Stimulated activated effector memory CD8-positive, alpha-beta T cell treated with anti-CD3 and anti-CD28 coated beads, Interleukin-12 subunit alpha, Interleukin-12 subunit beta, amount 100 ng/mL, for 72 hours (primary cell): ENCODE data around the gene NUDCD3.
"Not testable (repeated sequence)": the region's sequence is repeated elsewhere in the genome, so short reads cannot be mapped to it uniquely, and the experiment has no call there.

Experiments used
- ATAC-seq: fragments of 150-1000 bp; cut with Tn5 transposase; 2 replicates; pipeline ENCODE4 v1.10.0; 2021
- DNase-seq, 2 donors: peaks; one replicate each; pipeline ENCODE4 v3.0.0; 2021 to 2022; ENCODE audit warnings: low spot score in 2 of 2
- H3K27ac Mint-ChIP-seq: one replicate; pipeline ENCODE4 v1.8.0; 2022; ENCODE audit warnings: mild to moderate bottlenecking, mixed read lengths
- H3K36me3 Mint-ChIP-seq: one replicate; pipeline ENCODE4 v1.8.0; 2022; ENCODE audit warnings: mild to moderate bottlenecking, mixed read lengths
- H3K4me1 Mint-ChIP-seq: one replicate; pipeline ENCODE4 v1.8.0; 2022; ENCODE audit warnings: mixed read lengths
- H3K4me3 Mint-ChIP-seq: one replicate; pipeline ENCODE4 v1.8.0; 2022; ENCODE audit warnings: mild to moderate bottlenecking, mixed read lengths
- H3K9me3 Mint-ChIP-seq: one replicate; pipeline ENCODE4 v1.8.0; 2022; ENCODE audit warnings: mixed read lengths

NUDCD3 gene

GRCh38 chr7:44451123-44451522, 39.3 kb downstream of the NUDCD3 start:
- ATAC-seq (peak; percentile 39), DNase-seq (no peak)
- Mint-ChIP-seq H3K4me3 (no peak overlapping the region), H3K27ac (no peak overlapping the region), H3K9me3 (no peaks in the 10 kb centered on the region), H3K36me3 (peaks cover 47% of the 10 kb centered on the region), H3K4me1 (peaks cover 48% of the 10 kb centered on the region)

GRCh38 chr7:44449584-44449928, 40.9 kb downstream of the NUDCD3 start:
- no peak for ATAC-seq
- peak overlapping the region; percentile 57 for H3K27ac Mint-ChIP-seq
- no peaks in the 10 kb centered on the region for H3K9me3 Mint-ChIP-seq
- DNase-seq: no peak
- H3K4me1 Mint-ChIP-seq: peaks cover 44% of the 10 kb centered on the region
- peaks cover 55% of the 10 kb centered on the region for H3K36me3 Mint-ChIP-seq
- no peak overlapping the region for H3K4me3 Mint-ChIP-seq

- Mint-ChIP-seq H3K4me3 (no peak overlapping the region), H3K4me1 (peaks cover 42% of the 10 kb centered on the region), H3K27ac (peak overlapping the region; percentile 57), H3K36me3 (peaks cover 52% of the 10 kb centered on the region), H3K9me3 (no peaks in the 10 kb centered on the region)
- ATAC-seq: no peak
- no peak for DNase-seq
Measured at GRCh38 chr7:44448922-44449583, 41.4 kb downstream of the NUDCD3 start.

GRCh38 chr7:44447874-44448425, 42.5 kb downstream of the NUDCD3 start:
- no peak overlapping the region for H3K4me3 Mint-ChIP-seq
- peaks cover 42% of the 10 kb centered on the region for H3K4me1 Mint-ChIP-seq
- H3K27ac Mint-ChIP-seq: no peak overlapping the region
- peaks cover 52% of the 10 kb centered on the region for H3K36me3 Mint-ChIP-seq
- no peak for ATAC-seq
- DNase-seq: no peak
- H3K9me3 Mint-ChIP-seq: no peaks in the 10 kb centered on the region

- Mint-ChIP-seq H3K4me3 (no peak overlapping the region), H3K27ac (no peak overlapping the region), H3K4me1 (peaks cover 46% of the 10 kb centered on the region), H3K9me3 (no peaks in the 10 kb centered on the region), H3K36me3 (peaks cover 55% of the 10 kb centered on the region)
- DNase-seq (no peak), ATAC-seq (no peak)
Measured at GRCh38 chr7:44445986-44446671, 44.3 kb downstream of the NUDCD3 start.

- Mint-ChIP-seq H3K4me1 (peaks cover 48% of the 10 kb centered on the region), H3K9me3 (no peaks in the 10 kb centered on the region), H3K27ac (peak overlapping the region; percentile 15), H3K36me3 (peaks cover 42% of the 10 kb centered on the region), H3K4me3 (no peak overlapping the region)
- peak; percentile 74 for ATAC-seq
- DNase-seq: no peak
Measured at GRCh38 chr7:44441079-44441478, 49.4 kb downstream of the NUDCD3 start.

- Mint-ChIP-seq H3K36me3 (peaks cover 41% of the 10 kb centered on the region), H3K27ac (peak overlapping the region; percentile 15), H3K4me1 (peaks cover 51% of the 10 kb centered on the region), H3K9me3 (no peaks in the 10 kb centered on the region), H3K4me3 (no peak overlapping the region)
- no peak for DNase-seq
- ATAC-seq: peak; percentile 81
Measured at GRCh38 chr7:44440577-44441078, 49.8 kb downstream of the NUDCD3 start.

GRCh38 chr7:44439926-44440325, 50.5 kb downstream of the NUDCD3 start:
- Mint-ChIP-seq H3K36me3 (peaks cover 41% of the 10 kb centered on the region), H3K27ac (no peak overlapping the region), H3K4me3 (no peak overlapping the region), H3K4me1 (peaks cover 47% of the 10 kb centered on the region), H3K9me3 (no peaks in the 10 kb centered on the region)
- DNase-seq: no peak
- no peak for ATAC-seq

GRCh38 chr7:44438816-44439215, 51.6 kb downstream of the NUDCD3 start:
- DNase-seq (no peak), ATAC-seq (peak; percentile 29)
- Mint-ChIP-seq H3K9me3 (no peaks in the 10 kb centered on the region), H3K36me3 (peaks cover 41% of the 10 kb centered on the region), H3K4me3 (no peak overlapping the region), H3K27ac (no peak overlapping the region), H3K4me1 (peaks cover 48% of the 10 kb centered on the region)

GRCh38 chr7:44434201-44434600, 56.3 kb downstream of the NUDCD3 start:
- Mint-ChIP-seq H3K9me3 (no peaks in the 10 kb centered on the region), H3K4me1 (peaks cover 52% of the 10 kb centered on the region), H3K36me3 (peaks cover 31% of the 10 kb centered on the region), H3K27ac (peak overlapping the region; percentile 51), H3K4me3 (no peak overlapping the region)
- no peak for DNase-seq
- no peak for ATAC-seq

GRCh38 chr7:44433255-44434022, 57.0 kb downstream of the NUDCD3 start:
- Mint-ChIP-seq H3K9me3 (no peaks in the 10 kb centered on the region), H3K36me3 (peaks cover 29% of the 10 kb centered on the region), H3K27ac (peak overlapping the region; percentile 51), H3K4me3 (no peak overlapping the region), H3K4me1 (peaks cover 53% of the 10 kb centered on the region)
- no peak for ATAC-seq
- DNase-seq: no peak

GRCh38 chr7:44432381-44432977, 58.0 kb downstream of the NUDCD3 start:
- Mint-ChIP-seq H3K27ac (no peak overlapping the region), H3K36me3 (peaks cover 33% of the 10 kb centered on the region), H3K4me3 (no peak overlapping the region), H3K9me3 (no peaks in the 10 kb centered on the region), H3K4me1 (peaks cover 52% of the 10 kb centered on the region)
- DNase-seq (no peak), ATAC-seq (no peak)

GRCh38 chr7:44431091-44431608, 59.3 kb downstream of the NUDCD3 start:
- H3K4me1 Mint-ChIP-seq: peaks cover 49% of the 10 kb centered on the region
- DNase-seq (no peak), ATAC-seq (peak; percentile 56)
- H3K36me3 Mint-ChIP-seq: peaks cover 37% of the 10 kb centered on the region
- no peaks in the 10 kb centered on the region for H3K9me3 Mint-ChIP-seq
- no peak overlapping the region for H3K4me3 Mint-ChIP-seq
- H3K27ac Mint-ChIP-seq: peak overlapping the region; percentile 34

GRCh38 chr7:44430054-44430453, 60.4 kb downstream of the NUDCD3 start:
- Mint-ChIP-seq H3K9me3 (no peaks in the 10 kb centered on the region), H3K4me1 (peaks cover 47% of the 10 kb centered on the region), H3K4me3 (no peak overlapping the region), H3K27ac (no peak overlapping the region), H3K36me3 (peaks cover 38% of the 10 kb centered on the region)
- ATAC-seq (no peak), DNase-seq (no peak)

GRCh38 chr7:44424762-44425161, 65.7 kb downstream of the NUDCD3 start:
- not testable (repeated sequence) for H3K4me3 Mint-ChIP-seq, H3K27ac Mint-ChIP-seq, H3K9me3 Mint-ChIP-seq, DNase-seq, ATAC-seq
- Mint-ChIP-seq H3K36me3 (peaks cover 52% of the 10 kb centered on the region), H3K4me1 (peaks cover 62% of the 10 kb centered on the region)
